Stromal cell of bone marrow (primary cell): ENCODE results near the gene IQUB.
"Not testable (repeated sequence)": the region's sequence is repeated elsewhere in the genome, so short reads cannot be mapped to it uniquely, and the experiment has no call there.

Experiments
- DNase-seq: peaks from one replicate; pipeline ENCODE4 v3.0.0-alpha.2; 2012; ENCODE audit warnings: low read depth

Gene IQUB

GRCh38 chr7:123492485-123492884, 41.9 kb downstream of the IQUB start:
- peak; percentile 0 for DNase-seq

- no peak for DNase-seq
These were observed 48.7 kb downstream of the IQUB start for GRCh38 chr7:123485721-123486120.

- no peak for DNase-seq
These were observed 49.2 kb downstream of the IQUB start for GRCh38 chr7:123485187-123485586.

GRCh38 chr7:123484199-123484598, 50.2 kb downstream of the IQUB start:
- DNase-seq = no peak

GRCh38 chr7:123480107-123480506, 54.3 kb downstream of the IQUB start:
- DNase-seq = no peak

- not testable (repeated sequence) for DNase-seq
These were observed 56.3 kb downstream of the IQUB start for GRCh38 chr7:123478056-123478455.

- DNase-seq = no peak
These were observed 61.5 kb downstream of the IQUB start for GRCh38 chr7:123472750-123473445.

- DNase-seq = no peak
These were observed 62.1 kb downstream of the IQUB start for GRCh38 chr7:123472327-123472726.

GRCh38 chr7:123468303-123468702, 66.1 kb downstream of the IQUB start:
- no peak for DNase-seq

GRCh38 chr7:123463890-123464289, 70.5 kb downstream of the IQUB start:
- no peak for DNase-seq

GRCh38 chr7:123460616-123461015, 73.8 kb downstream of the IQUB start:
- DNase-seq = peak; percentile 37

- no peak for DNase-seq
These were observed 78.4 kb downstream of the IQUB start for GRCh38 chr7:123455965-123456470.

- DNase-seq = no peak
These were observed 94.3 kb downstream of the IQUB start for GRCh38 chr7:123440101-123440548.

- no peak for DNase-seq
These were observed 95.2 kb downstream of the IQUB start for GRCh38 chr7:123439191-123439590.

GRCh38 chr7:123437447-123437995, 96.9 kb downstream of the IQUB start:
- no peak for DNase-seq

GRCh38 chr7:123435080-123435700, 99.2 kb downstream of the IQUB start:
- DNase-seq = no peak

GRCh38 chr7:123433665-123434064, 100.7 kb downstream of the IQUB start:
- no peak for DNase-seq

GRCh38 chr7:123432601-123433000, 101.8 kb downstream of the IQUB start:
- no peak for DNase-seq

GRCh38 chr7:123431075-123431614, 103.2 kb downstream of the IQUB start:
- no peak for DNase-seq

GRCh38 chr7:123425246-123425645, 109.1 kb downstream of the IQUB start:
- DNase-seq = no peak

GRCh38 chr7:123424463-123424862, 109.9 kb downstream of the IQUB start:
- DNase-seq = no peak

GRCh38 chr7:123423622-123424021, 110.8 kb downstream of the IQUB start:
- no peak for DNase-seq

GRCh38 chr7:123417580-123417979, 116.8 kb downstream of the IQUB start:
- DNase-seq = no peak
